Activated T-cell treated with anti-CD3 and anti-CD28 coated beads for 1 hour (primary cell): ENCODE results near the gene RENBP.
"Not testable (repeated sequence)": the region's sequence is repeated elsewhere in the genome, so short reads cannot be mapped to it uniquely, and the experiment has no call there.

Experiments
- DNase-seq: peaks from one replicate; pipeline ENCODE4 v3.0.0-alpha.2; 2020; ENCODE audit warnings: low read depth

The RENBP gene

DNA sequence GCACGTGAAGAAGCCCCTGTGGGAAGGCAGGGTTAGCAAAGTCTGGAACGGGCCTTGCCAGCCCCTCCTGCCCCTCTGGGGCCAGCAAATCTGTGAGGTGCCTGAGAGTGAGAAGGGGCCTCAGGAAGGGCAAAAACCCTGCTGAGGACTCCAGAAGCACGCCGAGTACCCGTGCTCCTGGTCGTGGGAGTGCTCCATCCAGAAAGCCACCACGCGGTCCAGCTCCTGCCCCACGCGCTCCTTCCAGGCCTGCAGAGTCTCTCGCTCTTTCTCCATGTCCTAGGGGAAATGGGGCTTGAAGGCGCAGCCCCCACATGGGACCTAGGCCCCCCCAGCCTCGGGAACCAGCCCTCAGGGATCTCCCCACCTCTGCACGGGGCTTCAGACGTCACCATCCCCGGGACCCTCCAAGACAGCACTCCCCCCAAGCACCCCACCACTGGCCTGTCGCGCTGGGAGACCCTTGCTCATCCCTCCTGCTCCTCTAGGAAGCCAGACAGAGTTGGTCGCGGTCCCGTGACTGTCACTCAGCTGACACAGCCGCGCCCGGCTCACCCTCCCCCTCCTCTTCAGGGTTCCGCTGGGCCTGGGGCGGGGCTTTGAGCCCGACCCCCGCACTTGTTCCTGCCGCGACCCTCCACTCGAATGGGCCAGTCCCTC lies at the start of gene RENBP:
TSS of gene RENBP (minus strand) at position 504 of the 660 bp plus-strand sequence. CDS start at position 471, 33 bp downstream.
- peak; percentile 28 for DNase-seq

DNA sequence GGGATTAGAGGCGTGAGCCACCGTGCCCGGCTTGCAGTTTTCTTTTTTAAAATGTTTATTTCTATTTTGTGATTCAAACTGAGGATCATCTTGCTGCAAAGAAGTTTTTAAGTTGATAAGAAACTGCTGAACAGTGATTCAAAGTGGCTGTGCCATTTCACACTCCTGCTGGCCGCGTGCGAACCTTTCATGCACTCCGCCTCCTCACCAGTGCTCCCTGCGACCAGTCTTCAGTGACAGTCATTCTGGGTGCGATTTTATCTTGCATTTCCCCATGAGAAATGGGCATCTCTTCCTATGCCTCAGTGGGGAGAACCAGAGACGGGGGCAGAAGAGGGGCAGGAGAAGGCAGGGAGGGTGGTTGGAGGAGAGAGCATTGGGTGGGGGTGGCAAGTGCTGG lies 49.5 kb upstream of the RENBP start:
- DNase-seq = no peak

DNA sequence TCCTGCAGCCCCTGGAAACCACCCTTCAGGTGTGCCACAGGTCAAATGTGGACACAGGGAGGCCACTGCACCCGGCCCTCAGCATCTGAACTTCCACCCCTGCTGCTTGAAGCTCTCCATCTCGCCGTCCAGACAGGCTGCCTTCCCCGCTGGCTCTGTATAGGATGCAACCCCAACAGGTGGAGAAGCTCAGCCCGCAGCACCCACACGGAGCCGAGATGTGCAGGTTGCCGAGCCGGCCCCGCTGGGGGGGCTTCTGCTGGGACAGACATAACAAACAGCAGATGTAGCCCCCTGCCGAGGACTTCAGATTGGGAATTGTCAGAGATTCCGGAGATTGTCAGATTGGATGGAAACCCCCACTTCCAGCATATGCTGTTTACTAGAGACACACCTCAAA lies 48.6 kb upstream of the RENBP start:
- DNase-seq = no peak

DNA sequence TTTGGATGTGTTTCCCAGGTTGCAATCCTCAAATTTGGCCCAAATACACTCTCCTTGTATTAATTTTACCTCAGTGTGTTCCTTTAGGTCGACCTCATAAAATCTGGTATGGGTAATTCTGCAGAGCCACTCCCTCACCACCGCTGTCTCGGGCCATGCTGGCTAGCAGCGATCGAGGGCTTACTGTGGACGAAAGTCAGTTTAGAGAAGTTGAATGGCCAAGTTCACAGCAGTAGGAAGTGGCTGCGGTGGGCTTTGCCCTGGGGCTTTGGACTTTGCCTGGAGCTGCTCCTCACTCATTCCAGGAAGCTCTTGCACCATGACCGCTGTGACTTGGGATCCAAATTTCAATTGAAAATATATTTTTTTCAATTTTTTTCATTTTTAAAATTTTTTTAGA lies 47.7 kb upstream of the RENBP start:
- no peak for DNase-seq

DNA sequence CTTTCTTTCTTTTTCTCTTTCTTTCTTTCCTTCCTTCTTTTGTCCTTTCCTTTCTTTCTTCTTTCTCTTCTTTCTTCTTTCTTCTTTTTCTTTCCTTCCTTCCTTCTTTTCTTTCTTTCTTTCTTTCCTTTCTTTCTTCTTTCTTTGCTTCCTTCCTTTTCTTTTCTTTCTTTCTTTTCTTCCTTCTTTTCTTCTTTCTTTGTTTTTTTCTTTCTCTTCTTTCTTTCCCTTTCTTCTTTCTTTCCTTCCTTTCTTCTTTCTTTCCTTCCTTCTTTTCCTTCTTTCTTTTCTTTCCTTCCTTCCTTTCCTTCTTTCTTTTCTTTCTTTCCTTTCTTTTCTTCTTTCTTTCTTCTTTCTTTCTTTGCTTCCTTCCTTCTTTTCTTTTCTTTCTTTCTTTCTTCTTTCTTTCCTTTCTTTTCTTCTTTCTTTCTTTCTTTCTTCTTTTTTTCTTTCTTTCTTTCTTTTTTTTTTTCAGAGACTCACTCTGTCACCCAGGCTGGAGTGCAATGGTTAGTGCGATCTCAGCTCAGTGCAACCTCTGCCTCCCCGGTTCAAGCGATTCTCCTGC lies 46.7 kb upstream of the RENBP start:
- no peak for DNase-seq

DNA sequence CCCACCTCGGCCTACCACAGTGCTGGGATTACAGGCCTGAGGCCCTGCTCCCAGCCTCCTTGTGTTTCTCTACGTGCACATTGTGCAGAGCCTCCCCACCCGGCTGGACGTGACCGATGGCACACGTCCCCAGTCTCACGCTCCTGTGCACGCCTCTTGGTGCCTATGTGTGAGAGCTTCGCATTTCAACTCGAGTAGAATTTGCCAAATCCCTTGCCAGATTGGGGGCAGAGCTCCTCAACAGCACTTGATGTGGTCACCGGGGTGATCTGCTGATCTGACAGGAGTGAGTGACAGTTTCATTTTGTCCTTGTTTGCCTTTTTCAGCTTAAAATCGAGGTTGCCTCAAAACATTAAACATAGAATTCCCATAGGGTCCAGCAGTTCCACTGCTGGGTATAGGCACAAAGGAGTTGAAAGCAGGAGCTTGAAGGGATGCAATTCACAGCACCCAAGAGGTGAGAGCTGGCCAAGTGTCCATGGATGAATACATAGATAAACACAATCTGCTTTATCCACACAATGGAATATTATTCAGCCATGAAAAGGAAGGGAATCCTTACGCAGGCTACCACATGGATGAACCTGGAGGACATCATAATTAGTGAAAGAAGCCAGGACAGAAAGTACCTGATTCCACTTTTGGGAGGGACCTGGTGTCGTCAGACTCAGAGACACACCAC lies 45.7 kb upstream of the RENBP start:
- DNase-seq = no peak

DNA sequence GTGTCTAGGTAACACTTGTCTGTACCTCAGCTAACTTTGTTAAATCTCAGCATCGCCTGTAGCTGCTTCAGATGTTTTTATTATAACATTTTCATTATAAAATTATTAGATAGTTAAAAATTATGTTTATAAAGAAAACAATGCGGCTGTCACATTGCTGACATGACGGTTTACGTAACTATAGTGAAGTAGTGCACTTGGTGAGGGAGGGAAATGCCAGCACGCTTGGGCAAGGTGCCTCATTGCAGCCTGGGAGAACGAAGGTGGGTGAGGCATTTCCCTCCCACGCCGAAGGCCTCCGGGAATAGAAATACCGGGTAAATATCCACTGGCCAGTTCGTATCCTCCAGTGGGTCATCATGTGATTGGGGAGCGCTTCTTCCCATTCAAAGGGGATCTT lies 44.0 kb upstream of the RENBP start:
- DNase-seq = no peak

DNA sequence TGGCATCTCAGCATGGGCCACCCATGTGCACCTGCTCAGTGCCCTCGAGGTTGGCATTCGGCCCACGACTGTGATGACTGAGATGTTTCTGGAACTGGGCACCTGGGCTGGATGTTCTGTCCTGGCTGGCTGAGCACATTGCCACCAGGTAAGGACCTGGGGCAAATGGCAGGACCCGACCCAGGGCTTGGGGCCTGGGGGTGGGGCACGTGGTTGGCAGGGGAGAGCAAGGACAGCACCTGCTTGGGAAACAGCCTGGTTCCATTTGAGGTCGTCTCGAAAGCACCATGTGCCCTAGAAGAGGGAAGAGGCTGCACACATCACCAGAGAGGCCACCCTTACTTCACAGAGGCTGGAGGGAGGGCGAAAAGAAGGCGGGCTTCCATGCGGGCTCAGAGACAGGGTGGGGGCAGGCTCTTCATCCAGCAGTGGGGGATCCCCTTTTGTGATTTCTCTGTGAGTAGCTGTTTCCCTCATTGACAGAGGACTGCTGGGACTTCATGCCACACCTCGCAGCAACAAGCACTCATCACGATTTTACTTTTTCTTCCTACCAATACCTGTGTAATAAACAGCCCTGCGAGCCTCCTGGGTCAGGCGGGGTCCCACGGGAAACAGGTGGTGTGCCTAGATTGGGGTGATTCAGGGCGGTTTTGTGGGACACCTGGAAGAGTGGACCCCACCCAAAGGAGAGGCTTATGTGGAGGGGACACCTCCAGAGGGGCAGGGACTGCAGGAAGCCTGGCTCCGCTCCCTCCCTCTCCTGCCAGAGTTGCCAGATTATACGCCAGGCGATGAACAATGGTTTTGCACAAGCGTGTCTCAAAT lies 40.1 kb upstream of the RENBP start:
- DNase-seq = no peak

DNA sequence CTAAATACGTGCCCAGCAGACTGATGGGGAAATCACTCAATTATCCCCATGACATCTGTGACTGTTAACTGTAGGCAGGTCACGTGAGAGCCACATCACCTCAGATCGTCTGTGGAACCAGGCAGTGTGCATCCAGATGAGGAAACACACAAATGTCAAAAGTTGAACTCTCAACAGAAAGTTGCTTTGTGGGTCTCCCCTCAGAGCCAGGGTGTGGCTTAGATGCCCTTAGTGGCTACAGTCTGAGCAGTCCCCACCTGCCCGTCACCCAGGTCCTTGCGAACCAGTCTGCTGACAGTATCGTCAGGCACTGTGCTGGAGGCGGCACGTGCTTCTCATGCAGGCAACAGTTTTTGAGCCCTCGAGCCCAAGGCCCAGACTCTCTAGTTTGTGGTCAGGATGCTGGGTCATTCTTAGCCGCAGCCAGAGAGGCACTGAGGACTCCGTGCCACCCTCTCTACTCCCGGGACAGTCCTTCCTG lies 38.9 kb upstream of the RENBP start:
- DNase-seq = no peak

DNA sequence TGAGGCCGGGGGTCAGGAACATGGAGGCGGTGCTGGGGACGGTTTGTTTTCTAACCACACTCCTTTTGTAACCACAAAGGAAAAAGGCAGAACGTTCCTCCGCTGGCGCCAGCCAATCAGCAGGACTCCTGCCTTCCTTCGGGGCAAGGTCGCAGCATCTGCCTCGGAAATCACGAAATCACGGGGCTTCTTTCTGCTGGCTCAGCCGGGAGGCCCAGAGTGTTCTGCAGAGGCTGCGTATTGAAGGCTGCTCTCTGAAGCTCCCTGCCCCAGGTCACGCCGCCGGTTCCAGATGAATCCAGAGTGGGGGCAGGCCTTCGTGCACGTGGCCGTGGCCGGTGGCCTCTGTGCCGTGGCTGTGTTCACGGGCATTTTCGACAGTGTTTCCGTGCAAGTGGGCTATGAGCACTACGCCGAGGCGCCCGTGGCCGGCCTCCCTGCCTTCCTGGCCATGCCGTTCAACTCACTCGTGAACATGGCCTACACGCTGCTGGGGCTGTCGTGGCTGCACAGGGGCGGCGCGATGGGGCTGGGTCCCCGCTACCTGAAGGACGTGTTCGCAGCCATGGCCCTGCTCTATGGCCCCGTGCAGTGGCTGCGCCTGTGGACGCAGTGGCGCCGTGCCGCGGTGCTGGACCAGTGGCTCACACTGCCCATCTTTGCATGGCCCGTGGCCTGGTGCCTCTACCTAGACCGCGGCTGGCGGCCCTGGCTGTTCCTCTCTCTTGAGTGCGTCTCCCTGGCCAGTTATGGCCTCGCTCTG lies 37.5 kb upstream of the RENBP start:
- no peak for DNase-seq

DNA sequence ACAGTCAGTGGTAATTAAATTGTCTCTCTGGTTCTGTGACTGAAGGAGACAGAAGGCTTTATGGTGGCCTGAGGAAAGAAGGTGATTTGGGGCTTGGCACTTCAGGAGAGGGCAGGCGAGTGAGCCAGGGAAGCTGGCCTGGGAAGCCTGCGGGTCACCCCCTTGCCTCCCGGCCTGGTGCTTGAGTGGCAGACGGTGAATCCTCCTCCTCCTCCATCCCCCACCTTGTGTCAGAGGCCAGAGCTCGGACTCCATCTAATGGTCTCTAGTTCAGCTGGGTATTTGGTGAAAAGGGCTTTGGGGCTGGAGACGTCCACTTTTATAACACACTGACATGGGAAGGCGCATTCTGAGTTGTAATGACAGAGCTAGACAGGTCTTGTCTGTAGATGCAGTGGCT lies 36.8 kb upstream of the RENBP start:
- DNase-seq = no peak

DNA sequence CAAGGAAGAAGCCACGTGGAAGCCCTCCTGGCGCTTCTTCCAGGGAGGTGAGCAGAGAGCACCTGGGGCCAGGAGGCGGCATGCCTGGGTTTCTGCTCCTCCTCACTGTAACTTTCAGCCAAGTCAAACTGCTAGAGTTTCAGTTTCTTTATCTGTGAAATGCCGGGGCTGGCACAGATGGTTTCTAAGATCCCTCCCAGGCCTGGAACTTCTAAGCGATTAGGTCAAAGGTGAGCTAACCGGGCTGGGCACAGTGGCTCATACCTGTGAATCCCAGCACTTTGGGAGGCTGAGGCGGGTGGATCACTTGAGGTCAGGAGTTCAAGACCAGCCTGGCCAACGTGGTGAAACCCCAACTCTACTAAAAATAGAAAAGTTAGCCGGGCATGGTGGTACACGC lies 36.0 kb upstream of the RENBP start:
- DNase-seq = not testable (repeated sequence)

DNA sequence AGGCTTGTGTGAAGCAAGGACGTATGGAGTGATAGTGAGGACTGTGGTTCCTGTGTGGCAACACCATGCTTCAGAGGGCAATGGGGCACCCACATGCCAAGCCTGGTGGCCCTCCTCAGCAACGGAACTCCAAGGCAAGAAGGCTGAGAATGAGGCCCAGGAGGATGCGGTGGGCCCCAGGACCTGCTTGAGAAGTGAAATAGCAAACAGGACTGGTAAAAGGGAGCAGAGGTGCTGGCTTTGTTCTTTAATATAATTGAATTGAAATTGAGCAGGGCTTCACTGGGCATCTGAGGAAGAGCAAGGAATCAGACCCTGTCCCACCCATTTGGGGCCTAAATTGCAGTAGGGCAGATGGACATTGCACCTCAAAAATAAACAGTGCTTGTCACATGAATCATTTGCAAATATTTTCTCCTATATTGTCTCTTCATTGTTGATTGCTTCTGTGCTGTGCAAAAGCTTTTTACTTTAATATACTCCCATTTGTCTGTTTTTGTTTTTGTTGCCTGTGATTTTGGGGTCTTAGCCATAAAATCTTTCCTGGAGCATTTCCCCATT lies 30.4 kb upstream of the RENBP start:
- DNase-seq = no peak

DNA sequence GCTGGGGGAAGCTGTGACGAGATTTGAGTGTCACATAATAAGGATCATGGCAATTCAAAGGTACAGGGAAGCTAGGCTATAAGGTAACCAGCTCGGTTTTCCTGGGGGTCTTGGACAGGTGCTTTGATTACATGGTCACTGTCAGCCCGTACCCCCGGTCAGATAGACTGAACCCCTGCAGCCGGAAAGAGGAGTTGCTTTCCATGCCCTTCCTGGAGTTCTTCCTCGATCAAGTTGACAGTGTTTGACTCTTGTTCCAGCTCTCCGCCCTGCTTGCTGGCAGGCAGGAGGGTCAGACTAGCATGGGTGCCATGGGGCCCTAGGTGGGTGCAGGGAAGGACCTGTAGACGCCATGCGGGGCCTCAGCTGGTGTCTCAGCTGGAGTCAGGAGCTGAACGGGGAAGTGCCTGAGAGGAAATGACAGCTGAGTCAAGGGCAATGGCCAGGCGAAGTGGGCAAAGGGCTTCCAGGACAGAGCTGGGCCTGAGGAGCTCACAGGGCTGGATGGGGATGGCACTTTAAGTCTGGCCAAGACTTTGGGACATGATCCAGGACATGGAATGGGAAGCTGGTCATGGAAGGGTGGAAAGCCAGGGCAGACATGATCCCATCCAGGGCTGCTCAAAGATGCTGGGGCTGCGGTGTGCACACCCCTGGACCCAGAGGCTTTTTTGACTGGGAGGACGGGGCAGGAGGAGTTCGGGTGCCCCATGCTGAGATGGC lies 29.7 kb upstream of the RENBP start:
- no peak for DNase-seq

DNA sequence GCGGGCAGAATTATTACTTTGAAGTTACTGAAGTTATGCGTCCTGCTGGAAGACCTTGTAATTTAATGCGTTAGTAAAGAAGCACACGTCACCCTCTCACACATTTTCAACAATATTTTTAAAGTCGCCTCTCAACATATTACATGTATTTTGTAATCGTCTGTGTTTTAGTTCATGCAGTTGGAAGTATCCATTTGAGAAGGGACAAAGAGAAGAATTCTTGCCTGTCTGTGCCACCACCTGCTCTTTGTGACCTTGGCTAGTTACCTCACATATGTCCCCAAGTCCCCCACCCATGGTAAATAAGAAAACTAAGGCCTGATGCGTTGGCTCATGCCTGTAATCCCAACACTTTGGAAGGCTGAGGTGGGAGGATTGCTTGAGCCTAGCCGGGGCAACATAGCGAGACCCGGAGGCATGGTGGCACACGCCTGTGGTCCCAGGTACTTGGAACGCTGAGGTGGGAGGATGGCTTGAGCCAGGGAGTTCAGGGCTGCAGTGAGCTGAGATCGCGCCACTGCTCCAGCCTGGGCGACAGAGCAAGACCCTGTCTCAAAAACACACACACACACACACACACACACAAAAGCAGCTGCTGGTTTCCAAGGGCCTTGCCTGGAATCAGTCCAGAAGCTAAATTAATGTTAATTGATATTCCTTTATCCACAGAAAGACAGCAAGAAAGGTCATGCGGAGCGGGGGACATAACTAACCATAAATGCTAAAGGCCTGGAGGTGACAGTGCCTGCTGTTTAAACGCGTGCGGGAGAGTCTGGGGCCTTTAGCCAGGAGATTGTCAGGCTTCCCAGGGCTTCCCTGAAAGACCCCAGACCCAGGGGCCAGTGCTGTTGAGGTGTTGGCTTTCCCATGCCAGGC lies 28.9 kb upstream of the RENBP start:
- no peak for DNase-seq

DNA sequence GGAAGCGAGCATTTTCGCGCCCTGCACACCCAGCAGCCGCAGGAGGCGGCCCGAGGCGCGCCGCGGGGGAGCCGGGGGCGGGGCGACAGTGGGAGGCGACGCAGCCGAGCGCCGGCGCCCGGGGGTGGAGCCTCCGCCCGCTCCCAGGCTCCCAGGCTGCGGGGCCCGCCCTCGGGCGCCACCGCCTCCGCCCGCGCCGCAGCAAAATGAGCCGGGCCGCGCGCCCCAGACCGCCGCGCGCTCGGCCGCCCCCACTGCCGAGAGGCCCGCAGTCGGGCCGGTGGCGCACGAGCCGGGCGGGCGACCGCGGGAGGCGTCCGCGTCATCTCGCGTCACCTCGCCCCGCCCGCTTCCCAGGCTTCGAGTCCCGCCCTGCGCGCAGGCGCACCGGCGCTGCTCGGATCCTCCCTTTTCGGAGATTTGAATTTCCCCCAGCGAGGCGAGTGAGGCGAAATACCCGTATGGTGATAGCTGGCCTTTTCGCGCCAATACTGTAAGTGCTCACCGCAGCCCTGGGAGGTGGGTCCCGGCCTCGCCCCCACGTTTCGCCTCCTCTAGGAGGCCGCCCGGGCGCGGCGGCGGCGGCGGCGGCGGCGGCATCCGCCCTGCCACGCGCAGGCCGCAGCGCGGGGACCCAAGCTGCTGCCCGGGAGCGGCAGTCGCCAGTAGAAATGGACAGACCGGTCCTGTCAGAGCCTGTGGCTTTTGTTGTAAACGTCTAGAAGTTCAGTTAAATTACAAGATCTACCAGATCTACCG lies 28.1 kb upstream of the RENBP start, which contains the start of gene TMEM187:
TSS of gene TMEM187 (plus strand) at position 387 of the 759 bp plus-strand sequence. CDS start 9,309 bp downstream, outside the sequence.
- DNase-seq = peak; percentile 73

DNA sequence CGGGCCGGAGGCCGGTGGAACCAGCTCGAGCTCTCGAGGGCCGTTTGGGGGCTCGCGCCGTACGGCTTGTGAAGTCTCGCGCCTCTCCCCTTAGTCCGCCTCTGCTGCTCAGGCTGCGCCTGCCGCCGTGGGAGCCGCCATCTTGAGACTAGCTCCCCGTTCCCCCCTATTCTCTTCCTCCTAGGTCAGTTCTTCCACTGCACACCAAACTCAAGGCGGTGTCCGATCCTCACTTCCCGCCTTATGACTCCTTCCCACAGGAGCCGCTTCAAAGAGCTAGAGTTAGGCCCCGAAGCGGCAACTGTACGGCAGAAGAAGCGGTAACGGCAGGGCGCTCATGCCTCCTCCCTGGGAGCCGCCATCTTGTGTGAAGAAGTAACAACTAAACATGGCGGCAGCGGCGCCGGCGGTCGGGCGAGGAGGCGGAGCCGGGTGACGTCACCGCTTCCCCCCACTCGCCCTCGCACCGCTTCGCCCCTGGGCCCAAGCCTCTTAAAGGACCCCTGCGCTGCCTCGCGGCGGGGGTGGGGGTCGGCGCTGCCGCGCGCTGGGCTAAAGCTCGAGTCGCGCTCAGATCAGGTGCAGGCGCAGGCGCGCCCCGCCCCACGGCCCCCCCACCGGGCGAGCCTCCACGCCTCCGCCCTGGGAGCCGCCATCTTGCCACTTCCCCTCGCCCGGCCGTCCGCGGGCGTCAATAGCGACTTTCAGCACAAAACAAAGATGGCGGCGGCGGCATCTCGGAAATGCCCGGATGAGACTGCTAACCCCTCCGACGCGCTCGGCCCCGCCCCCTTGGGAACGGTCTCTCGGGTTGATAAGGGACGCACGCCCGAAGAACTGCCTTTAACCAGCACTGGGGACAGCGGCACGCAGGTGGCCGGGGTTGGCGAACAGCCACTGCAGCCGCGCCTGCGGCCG lies 27.3 kb upstream of the RENBP start, which contains the start of gene HCFC1:
TSS of gene HCFC1 (minus strand) at position 369 of the 918 bp plus-strand sequence. CDS start 978 bp downstream, outside the sequence.
- peak; percentile 80 for DNase-seq

DNA sequence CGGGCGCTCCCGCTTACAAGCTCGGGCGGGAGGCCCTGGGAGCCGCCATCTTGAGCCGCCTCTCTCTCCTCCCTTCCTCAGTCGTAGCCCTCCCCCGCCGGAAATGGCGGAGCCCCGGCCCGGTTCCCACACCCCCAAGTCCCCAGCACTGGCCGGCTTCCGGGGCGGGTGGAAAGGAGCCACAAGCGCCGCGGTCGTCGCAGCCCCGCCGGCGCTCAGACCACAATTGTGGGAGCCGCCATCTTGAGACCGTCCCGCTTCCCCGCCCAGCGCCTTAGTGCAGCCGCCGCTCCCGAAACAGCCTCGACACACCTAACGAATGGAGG lies 26.6 kb upstream of the RENBP start:
- peak; percentile 74 for DNase-seq
